ENCODE results near the gene REXO5. TPM values are rescaled to one million over a fixed set of nuclear protein-coding genes. Genes with fewer than 3 reads are reported as not detected.

Gene REXO5
- total and polyA plus RNA-seq, 9 of the 15 experiments (the other 6 are each of a cell fraction or from before 2014, with no cell fraction given), result 10.5 to 45.1 (median 25.4) TPM

GRCh38 chr16:20806168-20807050, at the start of gene REXO5, which contains the start of gene ERI2 (continued):
- peak; percentile 80 for TF ChIP-seq PRDM10 (IDR thresholded peaks at IDR 0.05; ENCODE audit: partially characterized antibody)
- TF ChIP-seq NBN (IDR thresholded peaks at IDR 0.05; ENCODE audit: low read depth), result peak; percentile 64; the same call in 1 of the 2 replicates
- TF ChIP-seq ZSCAN29 (IDR thresholded peaks at IDR 0.05), result peak; percentile 88
- peak; percentile 90 for TF ChIP-seq NFRKB (IDR thresholded peaks at IDR 0.05; ENCODE audit: low read depth)
- peak; percentile 76; the same call in 1 of the 2 replicates for TF ChIP-seq OTX1 (CRISPR knock-in tag; IDR thresholded peaks at IDR 0.05)
- peak; percentile 27; the same call in 1 of the 2 replicates for TF ChIP-seq THAP7 (CRISPR knock-in tag; IDR thresholded peaks at IDR 0.05)
- TF ChIP-seq ZNF583 (CRISPR knock-in tag; IDR thresholded peaks at IDR 0.05), result 0 out of 2 replicates have a peak, but pooled peaks have one; percentile 51
- peak; percentile 14; the same call in 1 of the 2 replicates for TF ChIP-seq GMEB1 (CRISPR knock-in tag; IDR thresholded peaks at IDR 0.05)
- TF ChIP-seq FOXP1 (CRISPR knock-in tag; IDR thresholded peaks at IDR 0.05), result 0 out of 2 replicates have a peak, but pooled peaks have one; percentile 44
- TF ChIP-seq SNRNP70 (optimal IDR thresholded peaks at IDR 0.05; ENCODE audit: low read depth, low read length), result no peak
- TF ChIP-seq PHF21A (IDR thresholded peaks at IDR 0.05; ENCODE audit: borderline replicate concordance, low read depth), result no peak; the same call in 1 of the 2 replicates
- TF ChIP-seq ZNF639 (CRISPR knock-in tag; conservative IDR thresholded peaks at IDR 0.05 in 1 of 2, IDR thresholded peaks at IDR 0.05 in 1 of 2), result peak in 1 of 2 experiments; percentile 93; a peak in 2 of 4 replicates
- peak; percentile 73 for TF ChIP-seq MXI1 (IDR thresholded peaks at IDR 0.05; ENCODE audit: low read depth, low read length)
- peak; percentile 45 to 91 (median 83) for TF ChIP-seq YY1 (IDR thresholded peaks at IDR 0.05; ENCODE audit: borderline replicate concordance in 1 of 3, control insufficient read depth in 1 of 3, extremely low read depth in 1 of 3, insufficient read depth in 3 of 3, insufficient read length in 1 of 3, insufficient replicate concordance in 2 of 3, low read depth in 1 of 3, low read length in 2 of 3)
